BE2C (cell line): ENCODE results near the gene NFYC.

Experiments used
- DNase-seq: peaks from one replicate; pipeline ENCODE4 v3.0.0-alpha.2; 2020
- H3K27me3 ChIP-seq: fragments of 250-450 bp; sonication (Bioruptor Pico); 2 replicates; pipeline ENCODE4 v1.5.1; 2020; ENCODE audit warnings: mild to moderate bottlenecking
- H3K36me3 ChIP-seq: fragments of 250-450 bp; sonication (Bioruptor Pico); 2 replicates; pipeline ENCODE4 v1.5.1; 2020; ENCODE audit warnings: mild to moderate bottlenecking
- H3K4me1 ChIP-seq: fragments of 250-450 bp; sonication (Bioruptor Pico); 2 replicates; pipeline ENCODE4 v1.5.1; 2020
- H3K4me3 ChIP-seq: 2 replicates; pipeline ENCODE4 v1.5.1; 2011; ENCODE audit warnings: low read depth, low read length
- H3K9me3 ChIP-seq: fragments of 250-450 bp; sonication (Bioruptor Pico); 2 replicates; pipeline ENCODE4 v1.5.1; 2020
- CTCF ChIP-seq: IDR thresholded peaks from 2 replicates; pipeline ENCODE4 v1.5.1; 2012; ENCODE audit warnings: mild to moderate bottlenecking, low read depth, low read length

NFYC gene

GRCh38 chr1:40689737-40690136 is 1.8 kb upstream of the NFYC start:
- H3K36me3 ChIP-seq = peaks cover 2% of the 10 kb centered on the region; the same call in 1 of the 2 replicates
- H3K4me3 ChIP-seq = no peak overlapping the region
- DNase-seq = no peak

GRCh38 chr1:40690771-40691537 is 550 bp upstream of the NFYC start:
- TF ChIP-seq CTCF = no peak
- Histone ChIP-seq H3K36me3 (peaks cover 1% of the 10 kb centered on the region; the same call in 1 of the 2 replicates), H3K9me3 (no peaks in the 10 kb centered on the region), H3K27me3 (no peaks in the 10 kb centered on the region), H3K4me3 (peak overlapping the region; percentile 77), H3K4me1 (no peaks in the 10 kb centered on the region; the same call in none of the 2 replicates)
- DNase-seq = no peak

More at GRCh38 chr1:40689737-40690136, 1.8 kb upstream of the NFYC start:
- TF ChIP-seq CTCF = no peak
- Histone ChIP-seq H3K4me1 (no peaks in the 10 kb centered on the region; the same call in none of the 2 replicates), H3K27me3 (no peaks in the 10 kb centered on the region), H3K9me3 (no peaks in the 10 kb centered on the region)

GRCh38 chr1:40692429-40692895 is 958 bp downstream of the NFYC start:
- DNase-seq = peak; percentile 6
- Histone ChIP-seq H3K36me3 (no peaks in the 10 kb centered on the region; the same call in 1 of the 2 replicates), H3K27me3 (no peaks in the 10 kb centered on the region), H3K4me1 (no peaks in the 10 kb centered on the region; the same call in none of the 2 replicates), H3K9me3 (no peaks in the 10 kb centered on the region), H3K4me3 (peak overlapping the region; percentile 77)
- no peak for TF ChIP-seq CTCF

- no peak for DNase-seq
- Histone ChIP-seq H3K36me3 (no peaks in the 10 kb centered on the region; the same call in 1 of the 2 replicates), H3K27me3 (no peaks in the 10 kb centered on the region), H3K9me3 (no peaks in the 10 kb centered on the region), H3K4me1 (no peaks in the 10 kb centered on the region; the same call in none of the 2 replicates), H3K4me3 (no peak overlapping the region)
- TF ChIP-seq CTCF = no peak
Observed at GRCh38 chr1:40693425-40693824, 1.9 kb downstream of the NFYC start.

GRCh38 chr1:40694353-40694874 is 2.9 kb downstream of the NFYC start:
- Histone ChIP-seq H3K36me3 (no peaks in the 10 kb centered on the region; the same call in 1 of the 2 replicates), H3K27me3 (no peaks in the 10 kb centered on the region), H3K9me3 (no peaks in the 10 kb centered on the region), H3K4me1 (no peaks in the 10 kb centered on the region; the same call in none of the 2 replicates), H3K4me3 (no peak overlapping the region)
- no peak for DNase-seq
- TF ChIP-seq CTCF = no peak

- H3K4me1 ChIP-seq = no peaks in the 10 kb centered on the region; the same call in 1 of the 2 replicates
- no peak for TF ChIP-seq CTCF
- no peak for DNase-seq
- H3K9me3 ChIP-seq = no peaks in the 10 kb centered on the region
- no peaks in the 10 kb centered on the region for H3K27me3 ChIP-seq
- no peak overlapping the region for H3K4me3 ChIP-seq
- H3K36me3 ChIP-seq = no peaks in the 10 kb centered on the region
Observed at GRCh38 chr1:40696294-40696693, 4.8 kb downstream of the NFYC start.
